ENCODE measurements around the gene DNAH2.

DNAH2 gene

GRCh38 chr17:7825206-7825990 lies 107.9 kb downstream of the DNAH2 start:
- TF ChIP-seq ZNF384 (IDR thresholded peaks at IDR 0.05) (no peak), L3MBTL2 (conservative IDR thresholded peaks at IDR 0.05) (no peak), CTBP1 (IDR thresholded peaks at IDR 0.05; ENCODE audit: borderline replicate concordance) (no peak), SUZ12 (IDR thresholded peaks at IDR 0.05) (no peak), PKNOX1 (IDR thresholded peaks at IDR 0.05) (no peak), HDGF (IDR thresholded peaks at IDR 0.05; ENCODE audit: borderline replicate concordance) (no peak), LEF1 (IDR thresholded peaks at IDR 0.05; ENCODE audit: borderline replicate concordance) (no peak), FOXA1 (IDR thresholded peaks at IDR 0.05) (no peak), TARDBP (IDR thresholded peaks at IDR 0.05) (no peak), ARNT (IDR thresholded peaks at IDR 0.05) (no peak), NFRKB (IDR thresholded peaks at IDR 0.05) (no peak)
- CTCF ChIA-PET: interaction anchor here (0.6 to 1.8 kb wide), 5 partner anchors 9 to 91 kb away, joined by 3 to 11 read pairs (median 3); partner anchors contain the start of genes KDM6B, NAA38 and RNF227
- DNase-seq (ENCODE audit: extremely low spot score): no peak
- POLR2A ChIA-PET: interaction anchor here (0.6 to 1.8 kb wide), 5 partner anchors 17 to 232 kb away, joined by 3 to 12 read pairs (median 4); partner anchors contain the start of genes CNTROB, NAA38 and TRAPPC1

GRCh38 chr17:7830616-7831015 lies 113.1 kb downstream of the DNAH2 start:
- ChIA-PET POLR2A (no interaction called here), CTCF (interaction anchor here (0.8 kb wide), 1 partner anchor 288 kb away, joined by 3 read pairs; no protein-coding TSS in a partner anchor)
- no peak for DNase-seq (ENCODE audit: extremely low spot score)
- TF ChIP-seq SP1 (IDR thresholded peaks at IDR 0.05) (no peak), HDGF (IDR thresholded peaks at IDR 0.05; ENCODE audit: borderline replicate concordance) (no peak), FOXM1 (IDR thresholded peaks at IDR 0.05; ENCODE audit: borderline replicate concordance) (no peak), CTBP1 (IDR thresholded peaks at IDR 0.05; ENCODE audit: borderline replicate concordance) (no peak), TARDBP (IDR thresholded peaks at IDR 0.05) (no peak), ELF4 (IDR thresholded peaks at IDR 0.05) (no peak), L3MBTL2 (conservative IDR thresholded peaks at IDR 0.05) (no peak), BHLHE40 (IDR thresholded peaks at IDR 0.05; ENCODE audit: borderline replicate concordance) (no peak), PKNOX1 (IDR thresholded peaks at IDR 0.05) (no peak), ZNF384 (IDR thresholded peaks at IDR 0.05) (no peak), NFRKB (IDR thresholded peaks at IDR 0.05) (no peak), LEF1 (IDR thresholded peaks at IDR 0.05; ENCODE audit: borderline replicate concordance) (no peak)

- CTCF ChIA-PET: interaction anchor here (0.8 to 2.4 kb wide), 2 partner anchors 8 to 288 kb away, joined by 3 to 6 read pairs; no protein-coding TSS in a partner anchor
- POLR2A ChIA-PET: no interaction called here
- TF ChIP-seq FOXA1 (IDR thresholded peaks at IDR 0.05) (no peak), PKNOX1 (IDR thresholded peaks at IDR 0.05) (no peak), LEF1 (IDR thresholded peaks at IDR 0.05; ENCODE audit: borderline replicate concordance) (no peak), ARNT (IDR thresholded peaks at IDR 0.05) (no peak), ZNF384 (IDR thresholded peaks at IDR 0.05) (no peak), CTBP1 (IDR thresholded peaks at IDR 0.05; ENCODE audit: borderline replicate concordance) (no peak), NFRKB (IDR thresholded peaks at IDR 0.05) (no peak), SUZ12 (IDR thresholded peaks at IDR 0.05) (no peak), SP1 (IDR thresholded peaks at IDR 0.05) (no peak), TARDBP (IDR thresholded peaks at IDR 0.05) (no peak), BHLHE40 (IDR thresholded peaks at IDR 0.05; ENCODE audit: borderline replicate concordance) (no peak)
- DNase-seq (ENCODE audit: extremely low spot score): no peak
Observed at GRCh38 chr17:7831233-7831632, 113.7 kb downstream of the DNAH2 start.

DNA sequence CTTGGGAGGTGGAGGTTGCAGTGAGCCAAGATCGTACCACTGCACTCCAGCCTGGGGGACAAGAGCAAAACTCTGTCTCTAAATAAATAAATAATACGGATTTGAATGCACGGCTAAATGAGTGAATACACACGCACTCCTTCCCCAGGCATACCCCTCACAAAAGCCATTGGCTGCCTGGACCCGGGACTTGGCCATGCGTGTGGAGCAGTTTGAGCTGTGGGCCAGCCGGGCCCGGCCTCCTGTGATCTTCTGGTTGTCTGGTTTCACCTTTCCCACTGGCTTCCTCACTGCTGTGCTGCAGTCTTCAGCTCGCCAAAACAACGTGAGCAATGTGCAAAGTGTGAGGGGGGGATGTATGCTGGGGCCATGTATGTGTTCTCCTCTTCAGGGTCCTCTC lies 114.9 kb downstream of the DNAH2 start:
- POLR2A ChIA-PET: interaction anchor here (1.2 to 2.4 kb wide), 3 partner anchors 13 to 145 kb away, joined by 3 to 8 read pairs (median 4); partner anchors contain the start of genes NAA38, TP53 and WRAP53
- CTCF ChIA-PET: interaction anchor here (2.4 kb wide), 1 partner anchor 9 kb away, joined by 6 read pairs; no protein-coding TSS in a partner anchor
- TF ChIP-seq ARNT (IDR thresholded peaks at IDR 0.05) (no peak), SP1 (IDR thresholded peaks at IDR 0.05) (no peak), PKNOX1 (IDR thresholded peaks at IDR 0.05) (no peak), L3MBTL2 (conservative IDR thresholded peaks at IDR 0.05) (no peak)
- DNase-seq (ENCODE audit: extremely low spot score): no peak

GRCh38 chr17:7833011-7833794 lies 115.7 kb downstream of the DNAH2 start:
- ChIA-PET CTCF (interaction anchor here (0.8 to 2.7 kb wide), 7 partner anchors 8 to 157 kb away, joined by 3 to 11 read pairs (median 6); partner anchors contain the start of genes CYB5D1, NAA38 and WRAP53), POLR2A (interaction anchor here (0.8 to 2.4 kb wide), 9 partner anchors 10 to 146 kb away, joined by 3 to 8 read pairs (median 4); partner anchors contain the start of genes NAA38, RNF227, TP53 and WRAP53)
- TF ChIP-seq NFRKB (IDR thresholded peaks at IDR 0.05) (no peak), FOXA1 (IDR thresholded peaks at IDR 0.05) (no peak), LEF1 (IDR thresholded peaks at IDR 0.05; ENCODE audit: borderline replicate concordance) (no peak), SUZ12 (IDR thresholded peaks at IDR 0.05) (no peak), ARNT (IDR thresholded peaks at IDR 0.05) (no peak), HDGF (IDR thresholded peaks at IDR 0.05; ENCODE audit: borderline replicate concordance) (no peak), FOXK2 (IDR thresholded peaks at IDR 0.05) (no peak), PKNOX1 (IDR thresholded peaks at IDR 0.05) (no peak), CTBP1 (IDR thresholded peaks at IDR 0.05; ENCODE audit: borderline replicate concordance) (no peak), FOXM1 (IDR thresholded peaks at IDR 0.05; ENCODE audit: borderline replicate concordance) (no peak), SP1 (IDR thresholded peaks at IDR 0.05) (no peak)
- no peak for DNase-seq (ENCODE audit: extremely low spot score)

All from HEK293T (cell line).